ENCODE measurements around the gene IL1RL1.
A peak's percentile ranks its signal among the peaks of the same experiment; 100 is the strongest.

Gene IL1RL1

DNA sequence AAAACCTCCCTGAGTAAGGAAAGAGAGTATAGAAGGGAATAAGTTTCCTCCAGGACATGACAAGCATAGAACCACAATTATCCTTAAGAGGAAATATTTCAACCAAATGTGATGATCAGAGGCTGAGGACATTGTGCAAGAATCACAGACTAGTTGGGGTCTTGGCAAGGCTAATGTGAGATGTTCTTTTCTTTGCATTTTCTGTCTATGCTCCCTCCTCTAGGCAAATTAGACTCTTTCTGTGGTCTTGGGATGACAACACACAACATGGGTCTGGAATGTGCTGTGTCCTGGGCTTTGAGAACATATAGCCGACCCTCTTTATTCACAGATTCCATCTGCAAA lies 32.0 kb upstream of the IL1RL1 start:
- TF ChIP-seq, protein P1, sequence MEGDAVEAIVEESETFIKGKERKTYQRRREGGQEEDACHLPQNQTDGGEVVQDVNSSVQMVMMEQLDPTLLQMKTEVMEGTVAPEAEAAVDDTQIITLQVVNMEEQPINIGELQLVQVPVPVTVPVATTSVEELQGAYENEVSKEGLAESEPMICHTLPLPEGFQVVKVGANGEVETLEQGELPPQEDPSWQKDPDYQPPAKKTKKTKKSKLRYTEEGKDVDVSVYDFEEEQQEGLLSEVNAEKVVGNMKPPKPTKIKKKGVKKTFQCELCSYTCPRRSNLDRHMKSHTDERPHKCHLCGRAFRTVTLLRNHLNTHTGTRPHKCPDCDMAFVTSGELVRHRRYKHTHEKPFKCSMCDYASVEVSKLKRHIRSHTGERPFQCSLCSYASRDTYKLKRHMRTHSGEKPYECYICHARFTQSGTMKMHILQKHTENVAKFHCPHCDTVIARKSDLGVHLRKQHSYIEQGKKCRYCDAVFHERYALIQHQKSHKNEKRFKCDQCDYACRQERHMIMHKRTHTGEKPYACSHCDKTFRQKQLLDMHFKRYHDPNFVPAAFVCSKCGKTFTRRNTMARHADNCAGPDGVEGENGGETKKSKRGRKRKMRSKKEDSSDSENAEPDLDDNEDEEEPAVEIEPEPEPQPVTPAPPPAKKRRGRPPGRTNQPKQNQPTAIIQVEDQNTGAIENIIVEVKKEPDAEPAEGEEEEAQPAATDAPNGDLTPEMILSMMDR (conservative IDR thresholded peaks at IDR 0.05; ENCODE audit: low read depth, low read length): no peak
- peak; percentile 76 for DNase-seq (ENCODE audit: low read depth)

DNA sequence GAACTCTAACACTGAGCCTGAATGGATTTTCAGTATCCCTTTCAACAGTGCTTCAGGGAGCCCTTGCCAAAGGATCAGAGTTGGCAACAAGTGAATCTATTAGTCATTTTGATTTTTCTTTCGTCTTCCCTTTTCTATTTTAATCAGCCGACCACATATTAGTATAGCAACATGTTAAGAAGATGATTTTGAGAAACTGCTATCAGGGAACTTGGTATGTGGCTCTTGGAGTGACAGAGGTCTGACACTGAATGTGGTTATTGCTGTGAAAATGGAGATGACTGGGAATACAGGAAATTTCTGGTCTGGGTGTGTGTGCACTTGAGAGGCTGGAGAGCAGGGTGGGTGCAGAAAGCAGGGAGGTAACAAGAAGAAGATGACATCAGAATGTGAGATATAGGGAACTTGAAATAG lies 28.7 kb upstream of the IL1RL1 start:
- TF ChIP-seq, protein P1 (conservative IDR thresholded peaks at IDR 0.05; ENCODE audit: low read depth, low read length): no peak
- no peak overlapping the region for H3K4me3 ChIP-seq (ENCODE audit: low read depth, low read length)
- no peak for DNase-seq (ENCODE audit: low read depth)

More for the DNA sequence above, 32.0 kb upstream of the IL1RL1 start:
- no peak overlapping the region for H3K4me3 ChIP-seq (ENCODE audit: low read depth, low read length)

DNA sequence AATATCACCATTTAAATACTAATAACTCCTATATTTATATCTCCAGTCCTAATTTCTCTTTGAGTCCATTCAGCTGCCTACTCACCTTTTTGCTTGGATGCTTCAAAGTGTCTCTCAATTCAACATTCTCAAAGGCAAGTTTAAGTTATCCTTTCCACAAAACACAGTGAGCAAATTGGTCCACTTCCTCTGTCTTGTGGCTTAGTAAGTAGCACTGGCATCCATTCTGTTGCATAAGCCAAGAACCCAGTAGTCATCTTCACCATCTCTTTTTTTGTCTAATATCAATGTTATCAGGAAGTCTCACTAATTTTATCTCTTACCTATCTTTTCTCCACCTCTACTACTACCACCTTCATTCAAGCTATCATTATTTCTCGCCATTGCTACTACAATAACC lies 27.4 kb upstream of the IL1RL1 start:
- TF ChIP-seq, protein P1 (conservative IDR thresholded peaks at IDR 0.05; ENCODE audit: low read depth, low read length): no peak
- DNase-seq (ENCODE audit: low read depth): no peak
- no peak overlapping the region for H3K4me3 ChIP-seq (ENCODE audit: low read depth, low read length)

DNA sequence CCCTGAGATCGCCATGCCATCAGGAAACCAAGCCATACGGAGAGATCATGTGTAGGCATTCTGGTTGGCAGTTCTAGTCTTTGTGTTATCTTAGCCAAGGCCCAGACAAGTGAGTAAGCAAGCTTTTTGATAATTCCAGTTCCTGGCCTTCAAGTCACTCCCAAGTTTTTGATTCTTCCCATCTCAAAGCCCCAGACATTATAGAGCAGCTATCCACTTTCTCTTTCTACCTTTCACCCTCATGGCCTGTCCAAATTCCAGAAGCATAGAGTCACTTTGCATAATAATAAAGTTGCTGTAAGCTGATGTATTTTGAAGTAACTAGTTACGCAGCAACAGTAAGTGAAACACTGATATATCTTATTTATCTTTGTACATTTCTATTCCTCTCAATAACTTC lies 26.8 kb upstream of the IL1RL1 start:
- TF ChIP-seq, protein P1 (conservative IDR thresholded peaks at IDR 0.05; ENCODE audit: low read depth, low read length): no peak
- peak; percentile 54 for DNase-seq (ENCODE audit: low read depth)
- H3K4me3 ChIP-seq (ENCODE audit: low read depth, low read length): no peak overlapping the region

DNA sequence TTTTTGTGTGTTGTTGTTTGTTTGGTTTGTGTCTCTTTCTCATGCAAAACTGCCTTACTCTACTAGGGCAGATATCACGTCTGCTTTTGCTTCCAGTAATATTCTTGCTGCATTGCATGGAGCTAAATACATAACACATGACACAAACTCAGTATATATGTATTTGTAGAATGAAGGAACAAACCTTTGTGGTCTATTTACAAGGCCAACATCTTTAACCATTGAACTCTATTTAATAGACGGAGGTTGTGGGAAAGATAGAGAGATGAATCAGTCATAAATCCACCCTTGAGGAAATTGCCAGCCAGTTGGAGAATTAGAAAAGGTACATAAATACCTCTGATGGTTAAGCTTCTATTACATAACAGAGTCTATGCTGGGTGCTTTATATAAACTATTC lies 26.0 kb upstream of the IL1RL1 start:
- no peak for DNase-seq (ENCODE audit: low read depth)
- TF ChIP-seq, protein P1 (conservative IDR thresholded peaks at IDR 0.05; ENCODE audit: low read depth, low read length): no peak
- no peak overlapping the region for H3K4me3 ChIP-seq (ENCODE audit: low read depth, low read length)

DNA sequence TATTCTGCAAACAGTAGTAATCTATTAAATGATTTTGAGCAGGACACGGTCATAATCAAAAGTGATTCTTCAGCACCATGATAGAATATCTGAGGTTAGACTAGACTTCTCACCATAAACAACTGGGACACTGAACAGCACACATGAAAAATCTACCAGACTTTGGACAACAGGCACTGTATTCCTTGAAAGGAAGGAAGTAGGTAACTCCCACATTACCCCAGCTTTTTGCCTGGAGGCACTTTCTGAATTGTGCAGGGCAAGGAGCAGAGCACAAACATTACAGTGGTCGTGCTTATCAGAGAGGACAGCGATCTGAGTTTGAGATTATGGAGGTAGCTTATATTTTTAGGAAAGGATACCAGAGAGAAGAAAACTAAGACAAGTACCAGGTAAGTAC lies 25.3 kb upstream of the IL1RL1 start:
- H3K4me3 ChIP-seq (ENCODE audit: low read depth, low read length): no peak overlapping the region
- TF ChIP-seq, protein P1 (conservative IDR thresholded peaks at IDR 0.05; ENCODE audit: low read depth, low read length): no peak
- no peak for DNase-seq (ENCODE audit: low read depth)

DNA sequence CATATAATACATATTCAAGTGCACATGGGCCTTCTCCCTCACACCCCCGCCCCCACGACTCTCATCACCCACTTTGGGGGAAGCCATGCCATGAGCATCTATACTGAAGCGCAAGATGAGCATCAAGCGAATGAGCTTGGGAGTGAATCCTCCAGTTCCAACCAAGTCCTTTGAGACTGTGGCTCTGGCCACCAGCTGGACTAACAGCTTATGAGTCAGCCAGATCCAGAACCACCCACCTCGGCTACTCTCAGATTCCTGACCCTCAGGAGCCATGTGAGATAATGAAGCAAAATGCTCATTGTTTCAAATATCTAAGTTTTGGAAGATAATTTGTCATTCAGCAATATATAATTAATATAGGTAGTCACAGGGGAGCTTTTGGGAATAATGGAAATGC lies 22.2 kb upstream of the IL1RL1 start:
- TF ChIP-seq, protein P1 (conservative IDR thresholded peaks at IDR 0.05; ENCODE audit: low read depth, low read length): no peak
- H3K4me3 ChIP-seq (ENCODE audit: low read depth, low read length): no peak overlapping the region
- peak; percentile 62 for DNase-seq (ENCODE audit: low read depth)

Data from choroid plexus epithelial cell (primary cell).